HUDEP-2 (cell line): ENCODE results near the gene AFF1.
"Not testable (repeated sequence)": the region's sequence is repeated elsewhere in the genome, so short reads cannot be mapped to it uniquely, and the experiment has no call there.

ENCODE experiments used
- DNase-seq, 76 experiments: peaks; one replicate each; lab custom pipeline; 2025; ENCODE audit not compliant: unreplicated experiment in 76 of 76; lab: John Stamatoyannopoulos, UW

The AFF1 gene

DNA sequence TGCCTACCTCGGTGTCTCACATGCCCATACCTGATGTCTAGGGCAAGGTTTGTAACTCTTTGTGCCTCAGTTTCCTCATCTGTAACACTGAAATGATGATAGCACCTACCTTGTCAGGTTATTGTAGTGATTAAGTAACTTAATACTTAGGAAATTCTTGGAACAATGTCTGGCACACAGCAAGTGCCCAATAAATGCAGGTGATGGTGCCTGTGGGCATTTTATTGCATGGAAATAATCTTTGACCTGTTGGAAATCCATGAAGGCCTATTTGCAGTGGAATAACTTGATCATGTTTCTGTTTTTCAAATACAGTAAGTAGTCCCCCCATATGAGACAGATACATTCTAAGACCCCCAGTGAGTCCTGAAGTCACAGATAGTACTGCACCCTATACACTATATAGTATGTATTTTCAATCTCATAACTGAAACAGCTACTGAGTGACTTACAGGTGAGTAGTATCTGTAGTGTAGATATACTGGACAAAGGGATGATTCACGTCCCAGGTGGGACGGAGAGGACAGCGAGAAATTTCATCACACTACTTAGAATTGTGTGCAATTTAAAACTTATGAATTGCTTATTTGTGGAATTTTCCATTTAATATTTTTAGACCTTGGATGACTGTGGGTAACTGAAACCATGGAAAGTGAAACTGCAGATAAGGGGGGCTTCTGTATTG lies 42.1 kb downstream of the AFF1 start:
- DNase-seq: no peak

DNA sequence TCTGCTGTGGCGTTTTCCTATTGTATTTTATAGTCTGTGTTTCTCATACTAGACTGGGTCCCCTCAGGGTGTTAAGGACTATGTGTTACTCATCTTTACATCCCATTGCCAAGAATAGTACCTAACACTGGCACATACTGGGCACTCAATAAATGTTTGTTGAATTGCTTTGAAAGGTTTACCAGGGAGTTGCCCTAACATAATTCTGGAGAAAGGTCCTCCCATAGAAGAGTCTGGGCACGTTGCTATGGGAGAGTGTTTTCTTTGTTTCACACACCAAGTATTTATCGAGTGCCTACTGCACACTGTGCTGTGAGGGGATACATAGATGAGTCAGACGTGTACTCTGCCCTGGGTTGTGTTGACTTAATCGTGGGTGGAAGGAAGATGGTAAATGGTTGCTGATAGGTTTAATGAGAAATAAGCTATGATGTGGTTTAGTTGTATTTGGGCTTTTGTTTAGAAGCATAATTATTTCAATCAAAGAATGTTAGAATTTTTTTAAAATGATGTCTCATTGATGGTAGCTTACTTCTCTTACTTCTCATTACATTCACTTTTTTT lies 42.9 kb downstream of the AFF1 start:
- peak in 4 of 76 experiments; percentile 3 to 27 (median 4) for DNase-seq

DNA sequence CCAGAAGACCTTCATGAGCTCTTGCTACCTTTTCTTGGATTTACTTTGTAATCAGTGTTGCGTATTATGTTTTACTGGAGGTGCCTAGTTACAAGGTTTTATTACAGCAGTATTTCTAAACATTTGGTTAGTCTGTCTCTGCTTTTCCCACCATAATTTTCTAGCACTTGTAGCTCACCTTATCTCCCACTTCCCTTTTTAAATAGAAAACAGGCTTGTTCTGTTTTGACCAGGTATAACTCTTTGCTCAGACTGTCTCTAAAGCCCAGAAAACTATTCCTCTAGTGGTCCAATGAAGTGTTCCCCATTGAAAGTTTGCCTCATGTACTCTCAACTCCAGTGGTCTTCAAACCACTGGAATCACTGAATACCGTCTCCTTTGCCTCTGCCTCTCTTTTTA lies 43.9 kb downstream of the AFF1 start:
- DNase-seq: no peak

DNA sequence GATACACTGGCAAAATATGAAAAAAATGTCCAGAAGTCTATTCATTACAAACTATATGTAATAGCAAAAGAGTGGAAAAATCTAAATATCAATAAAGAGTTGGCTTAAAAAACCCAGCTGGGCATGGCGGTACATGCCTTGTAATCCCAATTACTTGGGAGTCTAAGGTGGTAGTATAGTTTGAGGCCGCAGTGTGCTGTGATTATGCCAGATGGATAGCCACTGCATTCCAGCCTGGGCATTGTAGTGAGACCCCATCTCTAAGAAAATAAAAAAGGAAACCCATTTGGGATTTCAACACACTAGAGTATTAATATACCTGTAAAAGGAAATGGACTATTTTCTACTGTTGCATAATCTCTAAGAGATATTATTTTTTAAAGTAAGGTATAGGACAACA lies 45.4 kb downstream of the AFF1 start:
- no peak for DNase-seq

DNA sequence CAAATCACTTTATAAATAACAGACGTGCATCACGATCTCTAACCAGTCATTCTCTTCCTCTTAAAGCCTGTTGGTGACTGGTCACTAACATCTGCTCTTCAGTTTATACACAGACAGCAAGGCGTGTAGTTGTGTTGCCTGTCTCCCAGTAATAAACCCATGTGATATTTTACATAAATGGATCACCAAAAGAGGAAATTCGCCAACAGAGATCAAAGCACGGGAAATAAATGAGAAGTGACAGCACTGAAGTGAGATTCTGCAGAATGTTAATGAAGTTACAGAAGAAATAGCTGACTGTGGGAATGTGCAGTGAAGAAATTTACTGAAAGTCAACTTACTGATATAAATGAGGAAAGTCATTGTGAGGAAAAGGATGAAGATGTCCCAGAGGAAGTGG lies 47.0 kb downstream of the AFF1 start:
- DNase-seq: no peak

DNA sequence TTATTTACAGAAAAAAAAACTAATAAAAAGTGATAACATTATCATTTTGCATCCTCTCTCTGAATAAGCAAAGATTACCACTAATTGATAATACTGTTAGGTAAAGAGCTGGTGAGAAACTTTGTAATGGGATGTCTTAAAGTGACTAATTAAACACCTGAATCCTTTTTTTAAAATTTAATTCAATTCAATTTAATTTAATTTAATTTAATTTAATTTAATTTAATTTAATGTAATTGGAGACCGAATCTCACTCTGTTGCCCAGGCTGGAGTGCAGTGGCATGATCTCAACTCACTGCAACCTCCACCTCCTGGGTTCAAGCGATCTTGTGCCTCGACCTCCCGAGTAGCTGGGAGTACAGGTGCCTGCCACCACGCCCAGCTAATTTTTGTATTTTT lies 51.0 kb downstream of the AFF1 start:
- DNase-seq: not testable (repeated sequence)

DNA sequence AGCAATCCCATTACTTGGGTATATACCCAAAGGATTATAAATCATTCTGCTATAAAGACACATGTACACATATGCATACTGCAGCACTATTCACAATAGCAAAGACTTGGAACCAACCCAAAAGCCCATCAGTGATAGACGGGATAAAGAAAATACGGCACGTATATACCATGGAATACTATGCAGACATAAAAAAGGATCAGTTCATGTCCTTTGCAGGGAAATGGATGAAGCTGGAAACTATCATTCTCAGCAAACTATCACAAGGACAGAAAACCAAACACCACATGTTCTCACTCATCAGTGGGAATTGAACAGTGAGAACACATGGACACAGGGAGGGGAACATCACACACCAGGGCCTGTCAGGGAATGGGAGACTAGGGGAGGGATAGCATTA lies 54.8 kb downstream of the AFF1 start:
- not testable (repeated sequence) for DNase-seq

DNA sequence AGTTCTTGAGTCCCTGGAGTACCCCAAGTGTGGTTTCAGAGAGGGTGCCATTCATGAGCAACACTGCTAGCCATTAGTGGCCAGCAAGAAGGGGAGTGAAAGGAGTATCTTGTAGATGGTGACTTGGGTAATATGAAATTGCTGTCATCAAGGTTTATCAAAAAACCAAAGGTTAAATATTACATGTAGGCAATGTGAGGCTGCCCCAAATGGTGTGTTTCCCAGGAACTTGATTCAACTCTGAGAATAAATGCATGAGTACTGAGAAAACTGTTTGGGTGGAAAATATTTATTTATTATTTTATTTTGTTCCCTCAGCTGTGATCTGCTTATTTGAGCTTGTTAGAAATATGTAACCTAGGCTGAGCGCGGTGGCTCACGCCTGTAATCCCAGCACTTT lies 55.7 kb downstream of the AFF1 start:
- no peak for DNase-seq

DNA sequence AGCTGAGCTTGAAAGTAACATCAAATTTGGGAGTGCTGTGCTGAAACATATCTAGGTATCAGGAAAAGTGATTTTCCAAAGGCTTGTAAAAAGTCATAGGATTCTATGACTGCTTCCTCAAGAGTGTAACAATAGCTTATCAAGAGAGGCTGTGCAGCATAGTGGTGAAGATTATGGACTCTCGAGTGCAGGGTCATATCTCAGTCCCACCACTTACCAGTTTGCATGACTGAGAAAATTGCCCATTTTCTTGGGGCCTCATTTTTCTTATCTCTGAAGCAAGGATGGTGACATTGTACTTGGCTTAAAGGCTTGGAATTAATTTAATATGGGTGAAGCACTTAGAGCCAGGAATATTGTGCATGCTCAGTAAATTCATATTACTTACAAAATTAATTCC lies 57.2 kb downstream of the AFF1 start:
- peak in 47 of 76 experiments; percentile 1 to 73 (median 34) for DNase-seq

DNA sequence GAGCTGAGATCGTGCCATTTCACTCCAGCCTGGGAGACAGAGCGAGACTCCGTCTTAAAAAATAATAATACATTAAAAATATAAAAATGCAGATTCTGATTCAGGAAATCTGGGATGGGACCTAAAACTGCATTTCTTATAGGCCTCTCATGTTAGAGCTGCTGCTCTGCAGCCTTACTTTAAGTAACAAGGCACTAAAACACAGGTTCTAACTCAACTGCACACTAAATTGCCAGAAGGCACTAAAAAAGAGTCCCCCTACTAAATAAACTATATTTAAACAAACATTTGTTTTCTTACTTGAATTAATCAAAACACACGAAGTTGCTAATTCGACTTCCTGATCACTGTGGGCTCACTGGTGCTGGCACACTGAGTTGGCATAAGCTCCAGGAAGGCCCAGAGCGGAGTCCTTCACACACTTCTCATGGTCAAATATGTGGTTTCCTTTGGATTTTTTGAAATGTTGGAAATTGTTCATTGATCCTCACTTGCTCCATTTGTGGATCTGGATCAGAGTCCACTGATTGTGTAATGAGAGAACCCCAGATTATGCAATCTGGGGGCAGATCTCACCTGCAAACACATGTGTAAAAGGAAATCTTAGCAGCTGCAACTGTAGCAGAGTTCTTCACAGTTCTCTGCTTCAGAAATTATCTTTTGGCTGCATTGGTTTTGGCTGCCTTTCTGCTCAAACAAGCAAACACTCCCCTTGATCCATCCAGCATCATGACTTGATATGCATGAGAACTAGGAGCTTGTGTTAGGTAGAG lies 59.3 kb downstream of the AFF1 start:
- peak in 2 of 76 experiments; percentile 8 to 18 for DNase-seq

DNA sequence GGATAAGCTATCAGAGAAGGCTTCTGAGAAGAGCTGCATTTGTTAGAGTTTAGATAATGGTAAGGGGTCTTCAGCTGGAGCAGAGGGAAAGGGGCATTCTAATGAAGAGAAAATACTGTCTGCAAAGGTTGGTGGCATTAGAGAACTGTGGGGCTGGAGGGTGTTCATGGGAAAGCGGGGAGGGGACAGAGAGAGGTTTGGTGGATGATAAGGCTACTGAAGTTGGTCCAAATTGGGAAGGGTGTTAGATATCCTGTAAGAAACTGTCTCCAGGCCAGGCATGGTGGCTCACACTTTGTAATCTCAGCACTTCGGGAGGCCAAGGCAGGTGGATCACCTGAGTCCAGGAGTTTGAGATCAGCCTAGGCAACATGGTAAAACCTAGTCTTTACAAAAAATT lies 59.9 kb downstream of the AFF1 start:
- peak in 5 of 76 experiments; percentile 3 to 21 (median 7) for DNase-seq

DNA sequence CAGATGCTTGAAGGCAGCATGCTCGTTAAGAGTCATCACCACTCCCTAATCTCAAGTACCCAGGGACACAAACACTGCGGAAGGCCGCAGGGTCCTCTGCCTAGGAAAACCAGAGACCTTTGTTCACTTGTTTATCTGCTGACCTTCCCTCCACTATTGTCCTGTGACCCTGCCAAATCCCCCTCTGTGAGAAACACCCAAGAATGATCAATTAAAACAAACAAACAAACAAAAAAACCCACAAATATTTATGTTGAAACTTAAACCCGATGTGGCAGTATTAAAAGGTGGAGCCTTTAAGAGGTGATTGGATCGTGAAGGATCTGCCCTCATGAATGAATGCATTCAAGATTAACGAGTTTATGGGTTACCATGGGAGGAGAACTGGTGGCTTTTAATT lies 61.7 kb downstream of the AFF1 start:
- DNase-seq: not testable (repeated sequence)

DNA sequence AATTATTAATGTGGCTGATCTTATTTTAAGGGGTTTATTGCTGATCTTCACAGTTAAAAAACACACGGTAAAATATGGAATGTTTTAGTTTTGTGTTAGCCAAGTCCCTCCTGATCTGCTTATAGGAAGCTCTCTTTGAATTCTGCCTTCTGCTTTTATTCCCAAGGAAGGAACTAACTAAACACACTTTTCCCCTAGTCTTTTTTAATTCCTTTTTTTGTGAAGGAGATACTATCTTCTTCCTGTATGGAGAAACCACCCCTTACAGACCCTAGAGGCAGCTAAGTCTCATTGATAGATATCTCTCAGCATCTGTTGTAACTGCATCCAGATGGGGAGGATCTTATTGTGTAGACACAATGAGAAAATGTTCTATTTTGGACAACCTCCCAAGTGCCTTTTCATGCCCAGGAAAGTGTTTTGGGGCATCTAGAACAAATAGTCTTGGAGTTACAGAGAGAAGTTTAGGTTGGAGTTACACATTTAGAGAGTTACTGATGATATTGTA lies 64.4 kb downstream of the AFF1 start:
- no peak for DNase-seq

DNA sequence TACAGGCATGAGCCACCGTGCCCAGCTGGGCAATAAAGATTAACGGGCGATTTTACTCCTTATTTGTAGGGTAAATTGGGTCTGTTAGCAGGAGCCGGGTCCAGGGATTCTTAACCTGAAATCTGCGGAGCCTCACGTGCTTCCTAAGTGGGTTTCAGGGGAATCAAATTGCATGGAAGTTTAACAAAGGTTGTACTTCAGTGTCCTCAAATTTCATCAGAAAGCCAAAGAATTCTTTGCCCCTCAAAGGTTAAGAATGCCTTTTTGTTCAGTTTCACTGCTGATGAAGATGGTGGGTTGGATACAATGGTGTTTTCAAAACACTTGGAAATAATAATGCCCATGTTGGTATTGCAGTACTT lies 67.9 kb downstream of the AFF1 start:
- DNase-seq: no peak

DNA sequence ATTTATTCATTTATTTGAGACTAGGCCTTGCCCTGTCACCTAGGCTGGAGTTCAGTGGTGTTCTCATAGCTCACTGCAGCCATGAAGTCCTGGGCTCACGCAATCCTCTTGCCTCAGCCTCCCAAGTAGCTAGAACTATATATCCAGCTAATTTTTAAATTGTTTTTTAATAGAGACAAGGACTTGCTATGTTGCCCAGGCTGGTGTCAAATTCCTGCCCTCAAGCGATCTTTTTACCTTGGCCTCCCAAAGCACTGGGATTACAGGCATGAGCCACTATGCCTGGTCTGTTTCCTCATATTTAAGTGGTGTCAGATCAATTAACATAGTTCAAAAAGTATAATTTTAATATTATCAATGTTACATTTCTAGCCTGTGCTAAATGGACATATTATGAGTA lies 68.5 kb downstream of the AFF1 start:
- DNase-seq: no peak

DNA sequence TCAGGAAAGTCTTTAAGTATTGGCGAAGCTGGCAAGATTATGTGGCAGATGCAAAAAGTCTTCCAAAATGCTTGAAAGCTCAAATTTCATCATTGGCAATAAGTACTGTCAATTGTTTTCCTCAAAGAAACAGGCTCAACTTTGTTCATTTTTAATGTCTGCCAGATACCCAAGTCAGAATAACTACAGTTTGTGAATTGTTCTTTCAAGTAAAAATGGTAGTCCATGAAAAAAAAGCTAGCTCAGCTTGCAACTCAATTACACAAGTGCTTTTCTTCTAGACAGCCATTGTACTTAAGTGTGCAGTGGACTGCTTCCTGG lies 70.5 kb downstream of the AFF1 start:
- no peak for DNase-seq

DNA sequence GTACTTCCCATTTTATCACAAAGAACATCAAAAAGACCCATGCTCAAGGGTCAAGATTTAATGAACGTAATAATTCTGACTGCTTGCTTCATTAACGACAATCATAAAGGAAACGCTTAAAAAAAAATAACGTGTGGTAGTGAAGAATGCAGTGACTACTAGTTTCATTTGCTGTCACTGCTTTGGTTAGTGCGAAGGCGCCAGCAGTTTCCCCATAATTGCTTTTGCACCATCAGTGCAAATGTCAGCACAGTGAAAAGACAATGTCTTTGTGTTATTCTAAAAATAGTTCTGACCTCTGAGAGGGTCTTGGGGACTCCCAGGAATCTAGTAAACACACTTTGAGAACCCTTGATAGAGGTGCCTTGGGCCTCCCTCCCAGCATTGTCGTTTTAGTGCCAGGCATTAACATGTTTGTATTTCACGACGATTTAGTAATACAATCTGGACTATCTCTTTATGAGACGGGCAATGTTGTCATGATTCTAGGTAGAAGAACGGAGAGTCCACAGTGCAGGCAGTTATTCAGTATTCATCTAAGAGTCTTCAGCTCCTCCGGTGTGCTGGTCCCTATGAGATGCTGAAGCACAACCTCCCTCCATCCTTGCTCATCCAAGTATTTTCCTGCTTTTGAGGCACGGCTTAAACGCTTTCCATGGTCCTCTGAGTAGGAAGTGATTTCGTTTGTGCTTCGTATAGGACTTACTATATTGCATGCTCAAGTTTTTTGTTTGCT lies 71.0 kb downstream of the AFF1 start:
- DNase-seq: peak in 4 of 76 experiments; percentile 3 to 42 (median 14)

DNA sequence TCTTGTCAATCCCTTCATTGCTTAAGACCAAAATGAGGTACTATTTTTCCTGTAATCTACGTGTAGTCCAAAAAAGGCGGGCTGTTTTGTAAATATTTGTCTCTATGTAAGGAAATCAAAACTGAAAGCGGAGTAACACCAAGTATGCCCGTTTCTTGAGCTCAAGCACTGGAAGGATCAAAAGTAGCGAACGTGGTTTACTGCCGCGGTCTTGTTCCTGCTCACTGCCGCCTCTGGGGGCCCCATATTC lies 71.5 kb downstream of the AFF1 start:
- DNase-seq: no peak

DNA sequence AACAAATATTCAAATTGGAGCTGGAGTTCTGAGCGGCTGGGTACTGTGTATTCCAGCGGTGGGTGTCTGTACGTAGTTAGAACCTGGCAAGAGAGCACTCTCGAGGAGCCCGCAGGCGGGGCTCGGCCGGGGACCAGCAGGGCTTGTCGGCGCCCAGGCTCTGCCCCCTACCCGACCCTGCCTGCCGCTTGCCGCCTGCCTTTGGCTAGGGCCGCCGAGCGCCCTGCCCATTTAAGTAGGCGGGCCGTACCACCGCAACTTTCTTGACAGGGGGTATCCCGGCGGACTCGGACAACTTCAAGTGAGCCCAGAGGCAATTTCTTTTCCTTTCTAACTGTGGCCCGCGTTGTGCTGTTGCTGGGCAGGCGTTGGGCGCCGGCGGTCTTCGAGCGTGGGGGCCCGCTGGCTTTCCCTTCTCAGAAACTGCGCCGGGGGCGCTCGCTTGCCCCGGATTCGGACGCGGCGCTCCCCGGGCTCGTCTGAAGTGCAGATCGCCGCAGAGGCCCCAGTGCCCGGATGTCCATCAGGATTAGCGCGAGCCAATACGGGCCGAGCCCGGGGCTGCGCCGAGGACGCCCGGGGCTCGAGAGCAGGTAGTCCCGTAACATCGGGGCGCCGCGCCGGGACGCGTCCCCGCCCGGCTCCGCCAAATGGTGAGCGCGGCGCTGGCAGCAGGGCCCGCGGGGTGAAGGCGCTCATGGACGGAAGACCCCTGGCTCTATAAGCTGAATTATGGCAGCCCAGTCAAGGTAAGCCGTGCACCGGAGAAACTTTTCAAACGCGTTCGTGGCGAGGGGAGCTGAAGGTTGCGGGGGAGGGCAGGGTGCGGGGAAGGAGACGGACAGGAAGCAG lies 72.1 kb downstream of the AFF1 start:
- DNase-seq: peak in 75 of 76 experiments; percentile 48 to 93 (median 87)
